Neural cell (in vitro differentiated cells): ENCODE data around the gene CIART. TPM values are rescaled to one million over a fixed set of nuclear protein-coding genes. Genes with fewer than 3 reads are reported as not detected.

Experiments
- H2AFZ ChIP-seq: fragments of 200-600, 300-800 bp; sonication (generic), shearing (Covaris generic); 2 replicates; pipeline ENCODE4 v1.6.0; 2014; ENCODE audit warnings: low read depth, mild to moderate bottlenecking, antibody characterized with exemption, low read length, moderate library complexity
- H3F3A ChIP-seq: fragments of 200-600 bp; shearing (Covaris generic); 2 replicates; pipeline ENCODE4 v1.6.1; 2016; ENCODE audit warnings: mild to moderate bottlenecking, moderate library complexity, mixed read lengths, antibody characterized with exemption, low read length; ENCODE audit not compliant: insufficient read depth, poor library complexity, severe bottlenecking
- H3K27ac ChIP-seq: fragments of 200-600, 300-800 bp; sonication (generic), shearing (Covaris generic); 2 replicates; pipeline ENCODE4 v1.5.1; 2014; ENCODE audit warnings: mild to moderate bottlenecking, low read length, moderate library complexity
- H3K27me3 ChIP-seq: fragments of 300-800, 200-600 bp; sonication (generic), shearing (Covaris generic); 2 replicates; pipeline ENCODE4 v1.6.0; 2014; ENCODE audit warnings: mild to moderate bottlenecking, low read depth, low read length, moderate library complexity; ENCODE audit not compliant: insufficient read depth
- H3K36me3 ChIP-seq: fragments of 300-800, 200-600 bp; sonication (generic), shearing (Covaris generic); 2 replicates; pipeline ENCODE4 v1.5.1; 2014; ENCODE audit warnings: mild to moderate bottlenecking, antibody characterized with exemption, low read length, moderate library complexity; ENCODE audit not compliant: insufficient read depth
- H3K4me2 ChIP-seq: fragments of 300-800, 200-600 bp; sonication (generic), shearing (Covaris generic); 2 replicates; pipeline ENCODE4 v1.6.0; 2014; ENCODE audit warnings: mild to moderate bottlenecking, low read length
- H3K4me3 ChIP-seq: fragments of 300-800, 200-600 bp; sonication (generic), shearing (Covaris generic); 2 replicates; pipeline ENCODE4 v1.5.1; 2014; ENCODE audit warnings: mild to moderate bottlenecking, low read length, moderate library complexity
- H3K79me2 ChIP-seq: fragments of 200-600 bp; shearing (Covaris generic); replicated peaks from 2 replicates; pipeline ENCODE4 v1.6.0; 2014; ENCODE audit warnings: mild to moderate bottlenecking, low read length, moderate library complexity; ENCODE audit not compliant: insufficient read depth
- H3K9ac ChIP-seq: fragments of 300-800, 200-600 bp; sonication (generic), shearing (Covaris generic); 2 replicates; pipeline ENCODE4 v1.6.1; 2016; ENCODE audit warnings: mild to moderate bottlenecking, low read length, mixed read lengths
- H3K9me2 ChIP-seq: fragments of 200-600 bp; shearing (Covaris generic); 2 replicates; pipeline ENCODE4 v1.6.1; 2016; ENCODE audit warnings: mild to moderate bottlenecking, low read length, mixed read lengths; ENCODE audit not compliant: insufficient read depth
- H3K9me3 ChIP-seq: fragments of 200-600, 300-800 bp; sonication (generic), shearing (Covaris generic); 2 replicates; pipeline ENCODE4 v1.6.1; 2016; ENCODE audit warnings: mild to moderate bottlenecking, mixed run types, low read length, moderate library complexity, mixed read lengths
- H4K20me1 ChIP-seq: fragments of 200-600 bp; shearing (Covaris generic); 2 replicates; pipeline ENCODE4 v1.6.1; 2016; ENCODE audit warnings: mild to moderate bottlenecking, mixed run types; ENCODE audit not compliant: insufficient read depth
- EP300 ChIP-seq: fragments of 450-650 bp; conservative IDR thresholded peaks from 2 replicates; pipeline ENCODE4 v1.6.1; 2014; ENCODE audit warnings: antibody characterized with exemption, mild to moderate bottlenecking, moderate library complexity; ENCODE audit not compliant: poor library complexity, severe bottlenecking
- EZH2 ChIP-seq: fragments of 200-600, 300-800 bp; shearing (Covaris generic), sonication (generic); IDR thresholded peaks from 2 replicates; pipeline ENCODE4 v1.6.1; 2014; ENCODE audit warnings: antibody characterized with exemption, low read length, borderline replicate concordance, mild to moderate bottlenecking; ENCODE audit not compliant: insufficient read depth, poor library complexity, severe bottlenecking
- MXI1 ChIP-seq: fragments of 450-650 bp; conservative IDR thresholded peaks from 2 replicates; pipeline ENCODE4 v1.6.1; 2014; ENCODE audit warnings: antibody characterized with exemption, mild to moderate bottlenecking; ENCODE audit not compliant: poor library complexity, severe bottlenecking
- POLR2AphosphoS5 ChIP-seq: IDR thresholded peaks from 2 replicates; pipeline ENCODE4 v1.6.1; 2012
- RAD21 ChIP-seq: fragments of 450-650 bp; conservative IDR thresholded peaks from 2 replicates; pipeline ENCODE4 v1.6.1; 2014; ENCODE audit warnings: antibody characterized with exemption, mild to moderate bottlenecking, moderate library complexity
- SMC3 ChIP-seq: fragments of 450-650 bp; conservative IDR thresholded peaks from 2 replicates; pipeline ENCODE4 v1.6.1; 2014; ENCODE audit warnings: antibody characterized with exemption, mild to moderate bottlenecking, moderate library complexity; ENCODE audit not compliant: poor library complexity
- TAF1 ChIP-seq: IDR thresholded peaks from 2 replicates; pipeline ENCODE4 v1.6.1; 2012; ENCODE audit warnings: low read depth
- polyA plus RNA-seq: library from polyadenylated mRNA; depleted of rRNA; stranded (reverse); fragments of >200 nt; gene quantifications from 2 replicates; pipeline ENCODE4 v1.2.3, GENCODE V29; 2014
- small RNA-seq, 3 experiments: library from RNA; depleted of rRNA; stranded (forward); fragments of <200 nt; gene quantifications; one replicate each; pipeline ENCODE3, GENCODE V24; 2012
- TF ChIP-seq, protein P1 (sequence below): fragments of 450-650 bp; IDR thresholded peaks from 2 replicates; pipeline ENCODE4 v1.5.1; 2014; ENCODE audit warnings: antibody characterized with exemption, mild to moderate bottlenecking, moderate library complexity; ENCODE audit not compliant: poor library complexity, severe bottlenecking
- TF ChIP-seq, protein P2 (sequence below): IDR thresholded peaks from 2 replicates; pipeline ENCODE4 v1.6.1; 2012; ENCODE audit warnings: borderline replicate concordance

CIART gene
- polyA plus RNA-seq, 1 donor from 2014 or later = 7.3 TPM

DNA sequence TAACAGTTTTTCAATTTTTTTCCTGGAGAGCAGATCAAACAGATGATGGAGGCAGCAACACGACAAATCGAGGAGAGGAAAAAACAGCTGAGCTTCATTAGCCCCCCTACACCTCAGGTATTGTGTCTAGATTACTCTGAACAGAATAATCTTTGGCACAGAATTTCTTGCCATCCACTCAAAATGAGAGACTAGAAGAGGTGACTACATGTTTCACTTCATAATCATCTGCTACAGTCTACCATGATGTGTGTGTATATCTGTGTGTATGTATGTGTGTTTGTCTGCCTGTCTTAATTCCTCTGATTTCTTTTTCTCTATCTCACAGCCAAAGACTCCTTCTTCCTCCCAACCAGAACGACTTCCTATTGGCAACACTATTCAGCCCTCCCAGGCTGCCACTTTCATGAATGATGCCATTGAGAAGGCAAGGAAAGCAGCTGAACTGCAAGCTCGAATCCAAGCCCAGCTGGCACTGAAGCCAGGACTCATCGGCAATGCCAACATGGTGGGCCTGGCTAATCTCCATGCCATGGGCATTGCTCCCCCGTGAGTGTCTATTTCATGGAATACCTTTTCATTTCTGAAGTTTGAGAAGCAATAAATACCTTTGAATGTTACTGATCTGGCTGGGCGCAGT lies 50.4 kb downstream of the CIART start:
- no peak overlapping the region for H3K27ac ChIP-seq

More for the DNA sequence above, 50.4 kb downstream of the CIART start:
- no peak for TF ChIP-seq EP300
- no peak for TF ChIP-seq TAF1
- TF ChIP-seq, protein P1, sequence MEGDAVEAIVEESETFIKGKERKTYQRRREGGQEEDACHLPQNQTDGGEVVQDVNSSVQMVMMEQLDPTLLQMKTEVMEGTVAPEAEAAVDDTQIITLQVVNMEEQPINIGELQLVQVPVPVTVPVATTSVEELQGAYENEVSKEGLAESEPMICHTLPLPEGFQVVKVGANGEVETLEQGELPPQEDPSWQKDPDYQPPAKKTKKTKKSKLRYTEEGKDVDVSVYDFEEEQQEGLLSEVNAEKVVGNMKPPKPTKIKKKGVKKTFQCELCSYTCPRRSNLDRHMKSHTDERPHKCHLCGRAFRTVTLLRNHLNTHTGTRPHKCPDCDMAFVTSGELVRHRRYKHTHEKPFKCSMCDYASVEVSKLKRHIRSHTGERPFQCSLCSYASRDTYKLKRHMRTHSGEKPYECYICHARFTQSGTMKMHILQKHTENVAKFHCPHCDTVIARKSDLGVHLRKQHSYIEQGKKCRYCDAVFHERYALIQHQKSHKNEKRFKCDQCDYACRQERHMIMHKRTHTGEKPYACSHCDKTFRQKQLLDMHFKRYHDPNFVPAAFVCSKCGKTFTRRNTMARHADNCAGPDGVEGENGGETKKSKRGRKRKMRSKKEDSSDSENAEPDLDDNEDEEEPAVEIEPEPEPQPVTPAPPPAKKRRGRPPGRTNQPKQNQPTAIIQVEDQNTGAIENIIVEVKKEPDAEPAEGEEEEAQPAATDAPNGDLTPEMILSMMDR = no peak
- TF ChIP-seq MXI1 = no peak
- no peak for TF ChIP-seq EZH2
- TF ChIP-seq SMC3 = no peak
- no peak for TF ChIP-seq POLR2AphosphoS5
- TF ChIP-seq, protein P2, sequence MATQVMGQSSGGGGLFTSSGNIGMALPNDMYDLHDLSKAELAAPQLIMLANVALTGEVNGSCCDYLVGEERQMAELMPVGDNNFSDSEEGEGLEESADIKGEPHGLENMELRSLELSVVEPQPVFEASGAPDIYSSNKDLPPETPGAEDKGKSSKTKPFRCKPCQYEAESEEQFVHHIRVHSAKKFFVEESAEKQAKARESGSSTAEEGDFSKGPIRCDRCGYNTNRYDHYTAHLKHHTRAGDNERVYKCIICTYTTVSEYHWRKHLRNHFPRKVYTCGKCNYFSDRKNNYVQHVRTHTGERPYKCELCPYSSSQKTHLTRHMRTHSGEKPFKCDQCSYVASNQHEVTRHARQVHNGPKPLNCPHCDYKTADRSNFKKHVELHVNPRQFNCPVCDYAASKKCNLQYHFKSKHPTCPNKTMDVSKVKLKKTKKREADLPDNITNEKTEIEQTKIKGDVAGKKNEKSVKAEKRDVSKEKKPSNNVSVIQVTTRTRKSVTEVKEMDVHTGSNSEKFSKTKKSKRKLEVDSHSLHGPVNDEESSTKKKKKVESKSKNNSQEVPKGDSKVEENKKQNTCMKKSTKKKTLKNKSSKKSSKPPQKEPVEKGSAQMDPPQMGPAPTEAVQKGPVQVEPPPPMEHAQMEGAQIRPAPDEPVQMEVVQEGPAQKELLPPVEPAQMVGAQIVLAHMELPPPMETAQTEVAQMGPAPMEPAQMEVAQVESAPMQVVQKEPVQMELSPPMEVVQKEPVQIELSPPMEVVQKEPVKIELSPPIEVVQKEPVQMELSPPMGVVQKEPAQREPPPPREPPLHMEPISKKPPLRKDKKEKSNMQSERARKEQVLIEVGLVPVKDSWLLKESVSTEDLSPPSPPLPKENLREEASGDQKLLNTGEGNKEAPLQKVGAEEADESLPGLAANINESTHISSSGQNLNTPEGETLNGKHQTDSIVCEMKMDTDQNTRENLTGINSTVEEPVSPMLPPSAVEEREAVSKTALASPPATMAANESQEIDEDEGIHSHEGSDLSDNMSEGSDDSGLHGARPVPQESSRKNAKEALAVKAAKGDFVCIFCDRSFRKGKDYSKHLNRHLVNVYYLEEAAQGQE = no peak
- TF ChIP-seq RAD21 = no peak
- no peaks in the 10 kb centered on the region for H3K9me3 ChIP-seq
- no peaks in the 10 kb centered on the region for H4K20me1 ChIP-seq
- no peaks in the 10 kb centered on the region for H3K36me3 ChIP-seq
- no peak overlapping the region for H2AFZ ChIP-seq
- no peak overlapping the region for H3K4me3 ChIP-seq
- H3K27me3 ChIP-seq = no peaks in the 10 kb centered on the region
- H3K9ac ChIP-seq = no peak overlapping the region
- H3F3A ChIP-seq = no peaks in the 10 kb centered on the region
- H3K9me2 ChIP-seq = no peaks in the 10 kb centered on the region
- H3K79me2 ChIP-seq = no peaks in the 10 kb centered on the region
- no peak overlapping the region for H3K4me2 ChIP-seq

Small RNAs within 50 kb of the gene (small RNA-seq; reads per million reads assigned to genes)
- 0.13 to 393 (median 7.5) reads per million in 3 experiments for gene RNU2-17P

Other genes starting within 250 kb of the CIART start
- gene VPS45, start 214.8 kb upstream of the CIART start, polyA plus RNA-seq = 150 and 174 TPM in 2 replicates
- 203 and 213 TPM in 2 replicates for gene PLEKHO1, start 132.6 kb upstream of the CIART start, polyA plus RNA-seq
- 16.6 and 17.9 TPM in 2 replicates for gene ANP32E, start 46.4 kb upstream of the CIART start, polyA plus RNA-seq
- gene CA14, start 24.8 kb upstream of the CIART start, polyA plus RNA-seq = 1.1 and 1.5 TPM in 2 replicates
- 164 and 167 TPM in 2 replicates for gene APH1A, start 13.5 kb upstream of the CIART start, polyA plus RNA-seq
- 2.6 and 17.1 TPM in 2 replicates for gene C1orf54, start 9.8 kb upstream of the CIART start, polyA plus RNA-seq
- 170 TPM in 2 replicates for gene MRPS21, start 11.3 kb downstream of the CIART start, polyA plus RNA-seq
- 86.1 and 92.1 TPM in 2 replicates for gene PRPF3, start 39.0 kb downstream of the CIART start, polyA plus RNA-seq
- gene RPRD2, start 81.6 kb downstream of the CIART start, polyA plus RNA-seq = 7.2 and 8.6 TPM in 2 replicates
- gene TARS2, start 204.9 kb downstream of the CIART start, polyA plus RNA-seq = 19.4 and 22.8 TPM in 2 replicates
- gene ECM1, start 225.6 kb downstream of the CIART start, polyA plus RNA-seq = 2.3 and 4.2 TPM in 2 replicates
- not detected in 2 replicates for gene FALEC, start 233.2 kb downstream of the CIART start, polyA plus RNA-seq